Right kidney (tissue), 1 donor: ENCODE results near the gene TMC8.
A peak's percentile ranks its signal among the peaks of the same experiment; 100 is the strongest.
"Not testable (repeated sequence)": the region's sequence is repeated elsewhere in the genome, so short reads cannot be mapped to it uniquely, and the experiment has no call there.

Experiments used
- DNase-seq: peaks from one replicate; pipeline ENCODE4 v3.0.0-alpha.2; 2016

The TMC8 gene

DNA sequence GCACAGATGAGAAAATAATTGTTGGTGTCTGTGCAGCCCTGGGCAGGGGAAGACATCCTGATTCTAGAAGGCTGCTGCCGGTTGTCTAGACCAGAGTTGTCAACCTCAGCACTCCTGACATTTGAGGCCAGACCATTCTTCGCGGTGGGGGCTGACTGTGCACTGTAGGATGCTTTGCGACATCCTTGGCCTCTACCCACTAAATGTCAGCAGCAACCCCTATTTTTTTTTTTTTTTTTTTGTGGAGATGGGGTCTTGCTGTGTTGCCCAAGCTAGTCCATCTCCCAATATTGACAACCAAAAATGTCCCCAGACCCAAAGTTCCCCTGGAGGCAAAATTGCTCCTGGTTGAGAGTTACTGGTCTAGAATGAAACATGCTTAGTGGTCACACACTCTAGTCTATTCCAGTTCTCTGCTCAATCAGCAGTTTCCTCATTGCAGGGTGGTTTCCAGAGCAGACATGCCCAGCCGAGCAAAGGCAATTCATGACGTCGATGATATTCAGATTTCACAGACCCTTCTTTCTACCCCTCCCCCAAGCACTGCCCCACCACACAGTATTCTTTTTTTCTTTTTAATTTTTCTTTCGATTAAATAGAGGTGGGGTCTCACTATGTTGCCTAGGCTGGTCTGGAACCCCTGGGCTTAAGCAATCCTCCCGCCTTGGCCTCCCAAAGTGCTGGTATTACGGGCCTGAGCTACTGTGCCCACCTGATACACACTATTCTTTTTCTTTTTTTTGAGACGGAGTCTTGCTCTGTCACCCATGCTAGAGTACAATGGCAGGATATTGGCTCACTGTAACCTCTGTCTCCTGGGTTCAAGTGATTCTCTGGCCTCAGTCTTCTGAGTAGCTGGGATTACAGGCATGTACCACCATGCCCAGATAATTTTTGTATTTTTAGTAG is 24.6 kb downstream of the TMC8 start:
- DNase-seq, result no peak

GRCh38 chr17:78159575-78160158 is 29.1 kb downstream of the TMC8 start:
- no peak for DNase-seq

- no peak for DNase-seq
Observed at GRCh38 chr17:78163881-78164747, 33.5 kb downstream of the TMC8 start.

DNA sequence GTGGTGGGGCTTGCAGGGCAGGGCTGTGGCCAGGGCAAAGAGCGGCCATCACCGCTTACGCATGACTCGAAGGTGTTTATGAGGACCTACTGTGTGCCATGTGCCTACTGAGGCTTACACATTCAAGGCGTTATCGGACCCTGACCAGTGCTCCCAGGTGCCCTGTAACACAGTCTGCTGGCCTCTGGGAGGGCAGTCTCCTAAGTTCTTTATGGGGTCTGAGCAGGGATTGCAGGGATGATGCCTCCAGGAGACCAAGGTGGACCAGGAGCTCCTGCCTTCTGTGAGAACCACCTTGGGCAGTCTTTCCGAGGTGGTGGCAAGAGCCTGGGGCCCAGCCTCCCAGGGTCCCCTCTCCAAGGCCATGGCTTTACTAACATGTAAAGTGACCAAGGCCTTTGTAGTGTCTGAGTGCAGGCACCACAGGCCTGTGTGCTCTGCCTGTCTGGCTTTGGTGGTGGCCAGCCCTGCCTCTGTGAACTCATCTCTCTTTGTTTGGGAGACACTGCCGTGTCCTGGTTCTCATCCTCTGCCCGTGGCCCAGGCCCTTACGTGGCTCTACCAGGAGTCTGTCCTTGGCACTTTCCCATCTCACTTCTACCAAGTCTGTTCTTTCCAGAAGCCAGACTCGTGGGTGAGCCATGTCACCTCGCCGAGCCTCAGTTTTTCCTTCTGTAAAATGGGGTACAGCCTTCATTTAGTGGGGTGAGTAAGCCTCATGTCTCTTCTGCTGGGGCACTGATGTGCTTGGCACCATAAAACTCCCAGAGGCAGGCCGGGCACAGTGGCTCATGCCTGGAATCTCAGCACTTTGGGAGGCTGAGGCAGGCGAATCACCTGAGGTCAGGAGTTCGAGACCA is 34.4 kb downstream of the TMC8 start:
- DNase-seq, result no peak

DNA sequence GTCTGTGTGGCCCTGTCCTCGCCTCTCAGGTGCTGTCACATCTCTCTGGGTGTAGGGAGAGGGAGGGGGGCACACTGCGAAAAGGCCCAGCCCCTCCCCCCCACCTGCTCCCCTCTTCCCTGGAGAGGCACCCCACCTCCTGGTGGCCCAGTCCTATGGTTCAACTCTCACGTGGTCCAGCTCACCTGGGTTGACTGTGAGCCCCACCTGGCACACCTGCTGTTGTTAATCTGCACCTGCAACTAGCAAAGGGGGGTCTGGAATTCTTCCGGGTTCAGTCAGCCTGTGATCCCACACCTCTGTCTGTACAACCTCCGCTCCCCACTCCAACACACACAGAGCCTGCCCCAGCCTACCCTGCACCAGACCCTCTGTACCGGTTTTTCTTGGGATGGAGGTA is 35.8 kb downstream of the TMC8 start:
- no peak for DNase-seq

DNA sequence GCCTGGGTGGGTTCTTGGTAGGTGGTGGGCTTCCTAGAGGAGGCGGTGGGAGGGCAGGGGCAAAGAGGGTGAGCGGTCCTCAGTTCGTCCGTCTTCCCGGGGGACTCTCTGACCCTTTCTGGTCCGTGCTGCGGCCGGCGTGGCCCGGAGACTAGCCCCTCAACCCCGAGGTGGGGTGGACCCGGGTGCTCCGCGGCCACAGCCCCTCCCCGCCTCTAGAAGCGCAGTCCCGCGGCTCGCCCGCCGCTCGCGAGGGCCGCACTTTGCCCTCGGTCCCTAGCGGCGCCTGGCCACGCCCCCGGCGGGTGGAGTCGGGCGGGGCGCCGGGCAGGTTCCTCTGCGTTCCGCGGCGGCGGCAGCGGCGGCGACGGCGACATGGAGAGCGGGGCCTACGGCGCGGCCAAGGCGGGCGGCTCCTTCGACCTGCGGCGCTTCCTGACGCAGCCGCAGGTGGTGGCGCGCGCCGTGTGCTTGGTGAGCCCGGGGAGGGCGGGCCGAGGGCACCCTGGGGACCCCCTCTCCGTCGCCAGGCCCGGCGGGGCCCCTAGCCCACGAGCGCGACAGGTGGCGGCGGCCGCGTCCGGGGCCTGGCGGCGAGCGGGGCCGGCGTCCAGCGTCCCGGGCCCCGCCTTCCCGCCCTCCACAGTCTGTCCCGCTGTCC is 37.8 kb downstream of the TMC8 start, which contains the start of gene SYNGR2:
SYNGR2 (plus strand) TSS at position 340 of the 661 bp plus-strand sequence; CDS start at position 376, 36 bp downstream.
- peak; percentile 86 for DNase-seq

DNA sequence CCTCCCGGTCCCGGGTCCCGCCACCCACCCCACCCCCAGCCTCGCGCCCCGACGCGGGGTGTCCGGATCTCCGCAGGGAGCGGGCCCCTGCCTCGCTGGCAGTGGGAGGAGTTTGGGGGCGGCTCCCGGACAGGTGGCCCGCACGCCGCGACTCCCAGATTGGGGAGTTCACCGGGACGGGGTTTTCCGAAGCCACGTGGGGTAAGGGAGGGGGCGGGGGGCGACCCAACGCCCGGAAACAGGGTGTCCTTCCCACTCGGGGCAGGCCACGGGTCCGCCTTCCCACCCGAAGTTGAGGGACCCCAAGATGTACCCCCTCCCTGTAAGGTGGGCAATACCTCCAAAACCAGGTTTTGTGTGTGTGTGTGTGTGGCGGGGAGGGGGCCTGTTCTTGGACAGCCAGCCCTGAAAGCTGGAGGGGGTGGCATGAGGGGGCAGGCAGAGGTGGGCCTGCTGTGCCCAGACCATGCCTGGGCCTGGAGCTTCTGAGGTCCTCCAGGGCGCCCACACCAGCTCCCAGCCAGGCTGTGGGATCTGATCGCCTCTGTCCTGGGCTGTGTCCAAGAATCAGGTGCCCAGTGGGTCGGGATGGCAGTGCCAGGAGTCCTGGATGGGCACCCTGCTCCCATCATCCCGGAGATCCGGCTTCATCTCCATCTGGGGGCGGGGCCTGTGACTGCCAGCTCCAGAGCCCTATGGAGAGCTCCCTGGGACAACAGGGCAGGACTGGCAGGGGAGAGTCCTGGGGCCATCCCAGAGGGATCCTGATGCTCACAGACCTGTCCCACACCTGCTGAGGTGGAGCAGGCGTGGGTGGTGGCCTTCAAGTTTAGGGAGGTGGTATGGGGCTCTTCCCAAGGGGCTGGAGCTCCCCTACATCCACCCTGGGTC is 38.6 kb downstream of the TMC8 start:
- DNase-seq, result peak; percentile 56

DNA sequence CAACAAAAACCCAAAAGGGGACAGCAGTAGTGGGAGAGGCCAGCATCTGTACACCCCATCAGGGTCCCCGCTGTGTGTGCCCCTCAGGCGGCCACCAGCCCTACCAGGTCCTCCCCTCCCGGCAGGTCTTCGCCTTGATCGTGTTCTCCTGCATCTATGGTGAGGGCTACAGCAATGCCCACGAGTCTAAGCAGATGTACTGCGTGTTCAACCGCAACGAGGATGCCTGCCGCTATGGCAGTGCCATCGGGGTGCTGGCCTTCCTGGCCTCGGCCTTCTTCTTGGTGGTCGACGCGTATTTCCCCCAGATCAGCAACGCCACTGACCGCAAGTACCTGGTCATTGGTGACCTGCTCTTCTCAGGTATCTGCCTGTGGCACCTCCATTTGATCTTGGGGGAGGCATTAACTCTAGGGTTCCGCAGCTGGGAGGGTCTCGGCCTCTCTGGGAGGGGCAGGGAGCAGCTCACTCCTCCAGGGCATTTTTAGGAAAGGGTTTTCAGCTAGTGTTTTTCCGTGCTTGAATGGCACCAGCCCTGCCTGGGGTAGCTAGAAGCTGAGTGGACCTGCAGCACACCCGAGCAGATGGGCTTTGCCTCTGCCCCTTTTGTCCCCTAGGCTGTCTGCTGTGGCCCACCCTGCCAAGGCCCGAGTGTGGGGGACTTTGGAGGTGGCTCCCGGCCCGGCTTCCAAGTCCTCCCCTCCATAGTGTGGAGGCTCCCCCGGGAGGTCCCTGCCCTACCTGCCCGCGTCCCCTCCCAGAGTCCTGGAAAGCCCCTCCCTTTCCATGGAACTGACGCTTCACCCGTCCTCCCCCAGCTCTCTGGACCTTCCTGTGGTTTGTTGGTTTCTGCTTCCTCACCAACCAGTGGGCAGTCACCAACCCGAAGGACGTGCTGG is 40.4 kb downstream of the TMC8 start:
- DNase-seq, result no peak

DNA sequence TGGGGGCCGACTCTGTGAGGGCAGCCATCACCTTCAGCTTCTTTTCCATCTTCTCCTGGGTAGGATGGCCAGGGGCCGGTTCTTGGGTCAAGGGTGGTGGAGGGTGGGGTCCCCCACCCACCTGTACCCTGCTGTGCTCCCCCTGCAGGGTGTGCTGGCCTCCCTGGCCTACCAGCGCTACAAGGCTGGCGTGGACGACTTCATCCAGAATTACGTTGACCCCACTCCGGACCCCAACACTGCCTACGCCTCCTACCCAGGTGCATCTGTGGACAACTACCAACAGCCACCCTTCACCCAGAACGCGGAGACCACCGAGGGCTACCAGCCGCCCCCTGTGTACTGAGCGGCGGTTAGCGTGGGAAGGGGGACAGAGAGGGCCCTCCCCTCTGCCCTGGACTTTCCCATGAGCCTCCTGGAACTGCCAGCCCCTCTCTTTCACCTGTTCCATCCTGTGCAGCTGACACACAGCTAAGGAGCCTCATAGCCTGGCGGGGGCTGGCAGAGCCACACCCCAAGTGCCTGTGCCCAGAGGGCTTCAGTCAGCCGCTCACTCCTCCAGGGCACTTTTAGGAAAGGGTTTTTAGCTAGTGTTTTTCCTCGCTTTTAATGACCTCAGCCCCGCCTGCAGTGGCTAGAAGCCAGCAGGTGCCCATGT is 41.1 kb downstream of the TMC8 start:
- not testable (repeated sequence) for DNase-seq

DNA sequence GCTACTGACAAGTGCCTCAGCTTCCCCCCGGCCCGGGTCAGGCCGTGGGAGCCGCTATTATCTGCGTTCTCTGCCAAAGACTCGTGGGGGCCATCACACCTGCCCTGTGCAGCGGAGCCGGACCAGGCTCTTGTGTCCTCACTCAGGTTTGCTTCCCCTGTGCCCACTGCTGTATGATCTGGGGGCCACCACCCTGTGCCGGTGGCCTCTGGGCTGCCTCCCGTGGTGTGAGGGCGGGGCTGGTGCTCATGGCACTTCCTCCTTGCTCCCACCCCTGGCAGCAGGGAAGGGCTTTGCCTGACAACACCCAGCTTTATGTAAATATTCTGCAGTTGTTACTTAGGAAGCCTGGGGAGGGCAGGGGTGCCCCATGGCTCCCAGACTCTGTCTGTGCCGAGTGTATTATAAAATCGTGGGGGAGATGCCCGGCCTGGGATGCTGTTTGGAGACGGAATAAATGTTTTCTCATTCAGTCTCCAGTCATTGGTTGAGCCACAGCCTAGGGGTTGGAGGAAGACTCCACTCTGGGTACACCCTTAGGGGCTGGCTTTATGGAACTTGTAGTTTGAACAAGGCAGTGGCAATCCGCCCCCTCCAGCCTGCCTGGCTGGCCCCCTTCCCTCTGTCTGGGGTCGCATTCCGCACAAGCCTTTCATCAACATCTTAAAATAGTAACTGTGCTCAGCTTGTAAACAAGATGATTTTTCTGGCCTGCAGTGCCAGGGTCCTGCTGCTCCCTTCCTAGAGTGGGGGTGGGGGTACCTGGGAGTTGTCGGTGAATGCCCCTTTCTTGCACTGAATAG is 41.9 kb downstream of the TMC8 start:
- no peak for DNase-seq

- no peak for DNase-seq
Observed at GRCh38 chr17:78173097-78173715, 42.6 kb downstream of the TMC8 start.

DNA sequence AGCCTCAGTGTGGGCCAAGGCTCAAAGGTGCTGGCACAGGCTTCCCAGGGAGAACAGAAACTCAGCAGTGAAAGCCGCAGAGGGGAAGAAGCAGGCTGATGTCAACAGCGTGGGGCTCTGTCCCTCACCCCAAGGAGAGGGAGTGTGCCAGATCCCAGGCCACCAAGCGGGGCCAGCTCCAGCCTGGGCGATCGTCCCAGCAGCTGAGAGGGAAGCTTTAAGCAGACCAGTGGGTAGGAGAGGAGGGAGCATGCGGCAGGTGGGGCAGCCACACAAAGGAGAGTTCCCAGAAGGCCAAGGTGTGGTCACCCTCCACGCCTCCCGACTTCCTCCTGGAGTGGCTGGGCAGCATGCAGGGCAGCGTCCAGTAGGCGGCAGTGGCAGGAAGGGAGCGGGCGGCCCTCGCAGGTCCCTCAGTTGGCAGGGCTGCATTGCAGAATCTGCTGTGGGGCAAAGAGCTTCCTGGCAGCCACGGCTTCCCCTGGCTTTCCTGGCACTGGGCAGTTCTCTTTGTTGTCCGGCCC is 43.8 kb downstream of the TMC8 start:
- no peak for DNase-seq

GRCh38 chr17:78174870-78175642 is 44.5 kb downstream of the TMC8 start:
- no peak for DNase-seq

GRCh38 chr17:78175643-78175981 is 45.0 kb downstream of the TMC8 start:
- no peak for DNase-seq

GRCh38 chr17:78176548-78177025 is 46.0 kb downstream of the TMC8 start:
- DNase-seq, result no peak

- DNase-seq, result no peak
Observed at GRCh38 chr17:78179372-78179771, 48.8 kb downstream of the TMC8 start.
